LNCAP (cell line): ENCODE measurements around the gene RBM20.

Experiments used
- CTCF ChIP-seq: fragments of 450-650 bp; IDR thresholded peaks from 2 replicates; pipeline ENCODE4 v1.5.1; 2017; ENCODE audit warnings: mild to moderate bottlenecking

The RBM20 gene

GRCh38 chr10:110759523-110759922 is 115.4 kb downstream of the RBM20 start:
- no peak for TF ChIP-seq CTCF

GRCh38 chr10:110762109-110762848 is 118.1 kb downstream of the RBM20 start:
- TF ChIP-seq CTCF, result no peak

- TF ChIP-seq CTCF, result no peak
Measured at GRCh38 chr10:110762849-110763211, 118.7 kb downstream of the RBM20 start.

- TF ChIP-seq CTCF, result no peak
Measured at GRCh38 chr10:110764378-110764777, 120.2 kb downstream of the RBM20 start.

- no peak for TF ChIP-seq CTCF
Measured at GRCh38 chr10:110764793-110765512, 120.8 kb downstream of the RBM20 start.

GRCh38 chr10:110765513-110766319 is 121.6 kb downstream of the RBM20 start:
- no peak for TF ChIP-seq CTCF

- no peak for TF ChIP-seq CTCF
Measured at GRCh38 chr10:110770243-110770642, 126.1 kb downstream of the RBM20 start.
